ENCODE measurements around the gene GRM2.

GRCh38 chr3:51692980-51693395 is 13.9 kb upstream of the GRM2 start:
- TF ChIP-seq POLR2AphosphoS5 (IDR thresholded peaks at IDR 0.05; ENCODE audit: low read depth, low read length) (no peak), POLR2A (IDR thresholded peaks at IDR 0.05; ENCODE audit: low read depth, low read length) (no peak)
